Measurements from ENCODE around the gene FANK1.
"Not testable (repeated sequence)": the region's sequence is repeated elsewhere in the genome, so short reads cannot be mapped to it uniquely, and the experiment has no call there.

FANK1 gene, protein sequence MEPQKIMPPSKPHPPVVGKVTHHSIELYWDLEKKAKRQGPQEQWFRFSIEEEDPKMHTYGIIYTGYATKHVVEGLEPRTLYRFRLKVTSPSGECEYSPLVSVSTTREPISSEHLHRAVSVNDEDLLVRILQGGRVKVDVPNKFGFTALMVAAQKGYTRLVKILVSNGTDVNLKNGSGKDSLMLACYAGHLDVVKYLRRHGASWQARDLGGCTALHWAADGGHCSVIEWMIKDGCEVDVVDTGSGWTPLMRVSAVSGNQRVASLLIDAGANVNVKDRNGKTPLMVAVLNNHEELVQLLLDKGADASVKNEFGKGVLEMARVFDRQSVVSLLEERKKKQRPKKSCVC

GRCh38 chr10:125896088-125896934 is at the start of gene FANK1:
Gene FANK1, plus strand, starts transcription at chr10:125896564. Its CDS starts 79 bp downstream, at chr10:125896643.
- DNase-seq (ENCODE audit: low spot score), result peak; percentile 69
- not testable (repeated sequence) for FAIRE-seq

DNA sequence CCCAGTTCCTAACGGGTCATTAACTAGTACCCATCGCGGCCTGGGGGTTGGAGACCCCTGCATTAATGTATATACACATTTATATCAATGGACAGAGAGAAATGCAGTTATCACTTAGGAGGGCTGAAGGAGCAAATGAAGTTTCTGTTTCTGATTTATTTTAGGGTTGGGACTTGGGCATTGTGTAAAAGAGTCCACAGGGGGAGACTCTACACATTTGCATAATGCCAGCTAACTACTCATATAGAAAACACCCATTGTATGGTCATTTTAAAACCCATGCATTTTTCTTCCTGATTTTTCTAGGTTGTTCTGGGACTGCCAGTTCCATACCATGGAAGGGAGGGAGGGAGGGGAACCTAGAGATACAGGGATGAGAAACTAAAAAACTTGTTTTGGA is 49.5 kb upstream of the FANK1 start:
- FAIRE-seq (no peak), DNase-seq (ENCODE audit: low spot score) (no peak)

DNA sequence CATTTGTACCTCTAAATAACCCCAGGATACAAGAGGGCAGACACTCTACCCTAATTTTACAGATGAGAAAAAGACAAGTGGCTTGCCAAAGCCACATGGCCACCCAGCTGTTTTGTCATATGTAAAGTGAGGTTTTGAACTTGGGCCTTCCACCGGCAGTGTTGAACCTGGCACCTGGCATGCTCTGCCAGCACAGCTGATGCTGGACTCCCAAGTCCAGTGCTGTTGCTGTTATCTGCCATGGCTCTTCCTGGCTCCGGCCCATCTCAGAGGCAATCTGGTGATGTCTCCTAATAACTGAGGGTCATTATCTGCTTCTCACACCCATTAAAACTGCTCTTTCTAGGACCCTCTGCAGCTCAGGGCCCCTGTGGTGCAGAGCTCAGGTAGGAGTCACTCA is 48.0 kb upstream of the FANK1 start:
- FAIRE-seq (no peak), DNase-seq (ENCODE audit: low spot score) (no peak)

DNA sequence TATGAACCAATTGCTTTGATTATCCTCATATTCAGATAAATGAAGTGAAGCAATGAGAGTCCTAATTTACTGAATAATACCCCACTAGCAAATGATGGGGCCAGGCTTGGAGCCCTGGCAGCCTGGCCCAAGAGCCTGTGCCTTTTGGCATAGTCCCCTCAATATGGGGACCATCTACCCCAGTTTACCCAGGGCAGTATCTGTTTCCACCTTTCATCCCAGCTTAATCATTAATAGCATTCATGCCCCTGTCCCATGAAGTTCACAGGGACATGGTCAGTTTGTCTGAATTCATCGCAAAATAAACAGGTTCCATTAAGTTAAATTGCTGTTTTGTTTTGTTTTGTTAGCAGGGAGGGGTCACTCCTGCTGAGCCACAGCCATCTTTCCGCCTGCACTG is 47.5 kb upstream of the FANK1 start:
- DNase-seq (ENCODE audit: low spot score), result no peak
- FAIRE-seq, result no peak

GRCh38 chr10:125849448-125849847 is 46.9 kb upstream of the FANK1 start:
- DNase-seq (ENCODE audit: low spot score), result no peak
- no peak for FAIRE-seq

DNA sequence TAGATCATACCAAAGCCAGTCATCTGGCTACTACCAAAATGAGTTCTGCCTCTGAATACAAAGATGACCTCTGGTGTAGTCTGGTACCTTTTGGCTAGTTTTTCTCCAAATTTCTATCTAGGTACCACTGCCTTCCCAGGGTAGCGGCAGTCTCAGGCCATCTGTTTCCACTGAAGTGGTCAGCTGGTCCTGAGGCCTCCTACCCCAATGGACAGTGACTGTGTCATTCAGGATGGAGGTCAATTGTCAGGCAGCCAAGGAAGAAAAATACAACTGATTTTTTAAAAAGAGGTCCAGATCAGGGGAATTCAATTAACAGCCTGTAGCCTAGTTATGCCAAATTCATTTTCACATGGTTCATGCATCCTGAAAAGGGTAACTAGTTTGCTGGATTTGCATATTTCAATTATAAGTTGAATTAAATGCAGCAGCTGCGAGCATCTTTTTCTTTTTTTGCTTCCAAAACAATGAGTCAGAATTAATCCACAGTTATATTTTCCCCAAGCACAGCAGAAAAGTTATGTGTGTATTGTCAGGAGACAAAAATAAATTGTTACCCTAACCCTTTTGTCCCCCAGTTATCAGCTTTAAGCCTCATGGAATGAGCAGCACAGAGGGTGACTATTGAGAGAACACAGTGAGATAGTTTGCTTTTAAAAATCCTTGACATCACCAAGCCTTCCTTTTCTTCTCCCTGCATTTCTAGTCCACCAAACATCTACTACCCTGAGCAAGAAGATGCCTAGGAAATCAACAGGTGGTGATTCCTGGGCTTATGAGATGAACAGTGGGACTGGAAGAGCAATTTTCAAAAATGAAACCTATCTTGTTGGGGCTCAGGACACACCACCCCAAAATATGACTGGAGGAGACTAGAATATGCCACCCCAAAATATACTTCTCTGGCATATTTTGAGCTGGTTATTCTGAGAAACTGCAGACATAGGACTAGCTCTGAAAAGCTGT is 45.3 kb upstream of the FANK1 start:
- DNase-seq (ENCODE audit: low spot score), result no peak
- no peak for FAIRE-seq

DNA sequence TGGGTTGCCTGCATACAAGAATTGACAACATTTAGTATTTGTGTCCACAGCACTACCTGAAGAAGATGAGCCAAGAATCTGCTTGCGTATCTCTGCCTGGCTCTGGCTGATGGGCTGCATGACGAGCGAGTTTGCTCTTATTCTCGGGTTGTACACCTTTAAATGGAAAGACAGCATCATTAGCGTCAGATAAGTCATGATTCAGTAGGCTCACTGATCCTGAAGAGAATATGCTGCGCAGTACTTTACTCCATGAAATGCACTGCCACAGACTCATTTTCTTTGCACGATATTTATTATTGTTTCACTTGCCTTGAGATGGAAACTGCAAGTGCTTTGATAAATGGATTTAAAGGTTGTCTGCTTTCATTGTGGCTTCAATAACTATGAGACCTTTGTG is 43.9 kb upstream of the FANK1 start:
- DNase-seq (ENCODE audit: low spot score) (no peak), FAIRE-seq (no peak)

GRCh38 chr10:125857185-125857760 is 39.1 kb upstream of the FANK1 start:
- no peak for DNase-seq (ENCODE audit: low spot score)
- FAIRE-seq, result no peak

- FAIRE-seq (no peak), DNase-seq (ENCODE audit: low spot score) (no peak)
These were observed 37.1 kb upstream of the FANK1 start for GRCh38 chr10:125859128-125859817.

GRCh38 chr10:125865120-125865519 is 31.2 kb upstream of the FANK1 start:
- DNase-seq (ENCODE audit: low spot score) (no peak), FAIRE-seq (no peak)

GRCh38 chr10:125866421-125867029 is 29.8 kb upstream of the FANK1 start:
- FAIRE-seq (no peak), DNase-seq (ENCODE audit: low spot score) (no peak)

- FAIRE-seq (peak; percentile 83), DNase-seq (ENCODE audit: low spot score) (peak; percentile 50)
These were observed 27.9 kb upstream of the FANK1 start for GRCh38 chr10:125868372-125868975.

DNA sequence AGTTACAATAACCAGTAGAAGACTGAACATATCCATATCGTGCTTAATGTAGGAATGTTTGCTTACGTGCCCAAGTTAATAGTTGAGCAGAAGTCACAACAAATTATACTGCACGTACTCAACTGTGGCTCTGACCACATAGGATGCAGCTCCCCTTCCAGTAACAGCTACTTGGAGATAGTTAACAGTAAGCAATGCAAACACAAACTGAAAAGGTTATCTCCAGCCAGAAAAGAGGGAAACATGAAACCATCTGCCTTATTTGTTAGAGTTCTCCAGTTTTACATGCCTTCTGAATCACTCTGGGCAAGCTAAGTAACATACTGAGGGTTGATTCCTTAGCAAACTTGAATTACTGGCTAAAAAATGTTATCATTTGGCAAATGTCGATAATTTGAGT is 25.0 kb upstream of the FANK1 start:
- DNase-seq (ENCODE audit: low spot score) (no peak), FAIRE-seq (no peak)

DNA sequence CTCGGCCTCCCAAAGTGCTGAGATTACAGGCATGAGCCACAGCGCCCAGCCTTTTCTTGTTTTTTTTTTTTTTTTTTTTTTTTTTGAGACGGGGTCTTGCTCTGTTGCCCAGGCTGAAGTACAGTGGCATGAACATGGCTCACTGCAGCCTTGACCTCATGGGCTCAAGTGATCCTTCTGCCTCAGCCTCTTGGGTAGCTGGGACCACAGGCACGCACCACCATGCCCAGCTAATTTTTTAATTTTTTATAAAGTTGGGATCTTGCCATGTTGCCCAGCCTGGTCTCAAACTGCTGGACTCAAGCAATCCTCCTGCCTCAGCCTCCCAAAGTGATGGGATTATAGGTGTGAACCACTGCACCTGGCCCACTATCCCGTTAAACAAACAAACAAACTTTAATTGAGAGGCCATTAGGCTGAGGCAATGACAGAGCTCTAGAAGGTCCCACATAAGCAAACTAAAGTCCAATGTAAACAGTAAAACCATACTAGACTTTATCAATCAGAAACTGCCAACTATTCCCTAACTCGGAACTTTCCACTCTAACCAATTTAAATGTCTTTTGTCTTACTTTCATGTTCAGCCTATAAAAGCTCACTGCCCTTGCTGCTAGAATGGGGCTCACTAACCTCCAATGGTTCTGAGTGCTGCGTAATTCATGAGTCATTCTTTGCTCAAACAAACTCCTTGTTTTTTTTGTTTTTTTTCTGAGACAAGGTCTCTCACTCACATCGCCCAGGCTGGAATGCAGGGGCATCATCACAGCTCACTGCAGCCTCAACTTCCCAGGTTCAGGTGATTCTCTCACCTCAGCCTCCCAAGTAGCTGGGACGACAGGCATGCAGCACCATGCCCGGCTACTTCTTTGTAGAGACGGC is 17.2 kb upstream of the FANK1 start:
- DNase-seq (ENCODE audit: low spot score), result peak; percentile 84
- peak; percentile 96 for FAIRE-seq

DNA sequence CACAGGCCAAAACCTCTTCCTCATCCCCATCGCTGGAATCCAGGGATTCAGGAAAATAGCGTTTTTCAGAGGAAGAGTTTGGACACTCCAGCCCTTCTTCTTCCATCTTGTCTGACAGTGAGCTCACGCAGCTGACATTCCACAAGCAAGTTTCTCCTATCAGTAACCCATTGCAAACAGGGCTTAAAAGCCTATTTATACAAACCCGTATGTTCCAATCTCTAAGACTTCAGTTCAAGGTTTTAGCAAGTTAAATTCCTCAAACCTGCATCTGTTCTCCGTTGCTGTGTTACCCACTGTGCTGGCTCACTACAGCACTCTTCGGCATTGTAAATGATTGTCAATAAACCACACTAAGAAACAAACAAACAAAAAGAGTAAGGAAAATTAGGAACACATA is 15.6 kb upstream of the FANK1 start:
- FAIRE-seq (no peak), DNase-seq (ENCODE audit: low spot score) (no peak)

DNA sequence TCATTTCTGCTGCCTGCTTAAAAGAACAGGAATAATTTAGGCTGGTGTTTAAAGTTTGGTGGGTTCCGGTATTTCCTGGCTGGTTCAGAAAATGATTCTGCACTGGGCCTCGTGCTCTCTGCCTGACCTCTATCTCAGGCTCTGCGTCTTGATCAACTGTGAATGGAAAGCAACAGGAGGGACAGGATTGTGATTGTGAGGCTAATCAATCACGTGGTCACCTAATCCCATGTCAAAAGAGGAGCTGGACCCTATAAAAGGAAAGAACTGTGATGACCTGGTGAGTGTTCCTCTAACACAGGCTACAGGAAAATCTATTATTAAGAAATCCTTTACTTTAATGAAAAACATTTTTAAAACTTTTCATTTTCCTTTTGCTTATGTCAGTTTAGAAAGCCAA is 15.2 kb upstream of the FANK1 start, which contains the start of gene DHX32:
Gene DHX32, minus strand, starts transcription at position 101 of the 400 bp plus-strand sequence. CDS start 468 bp downstream, outside the sequence.
- DNase-seq (ENCODE audit: low spot score), result no peak
- FAIRE-seq, result no peak

GRCh38 chr10:125882596-125882995 is 13.8 kb upstream of the FANK1 start:
- FAIRE-seq (peak; percentile 71), DNase-seq (ENCODE audit: low spot score) (no peak)

DNA sequence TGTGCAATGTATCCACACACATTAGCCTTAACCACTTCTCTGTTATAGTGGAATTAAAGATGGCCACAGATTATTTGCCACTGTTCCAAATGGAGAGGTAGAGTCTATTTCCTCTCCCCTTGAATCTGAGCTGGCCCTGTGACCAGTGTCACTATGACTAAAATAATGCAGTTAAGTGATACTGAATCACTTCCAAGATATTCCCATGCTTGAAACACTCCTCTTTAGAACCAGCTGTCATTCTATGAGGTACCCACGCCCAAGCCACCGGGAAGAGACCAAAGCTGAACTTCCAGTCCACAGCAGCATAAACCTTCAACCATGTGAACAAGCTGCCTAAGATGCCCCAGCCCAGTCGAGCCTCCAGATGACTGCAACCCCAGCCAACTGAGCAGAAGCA is 13.2 kb upstream of the FANK1 start:
- peak; percentile 45 for DNase-seq (ENCODE audit: low spot score)
- no peak for FAIRE-seq
